ENCODE results near the gene PTPRO. TPM values are rescaled to one million over a fixed set of nuclear protein-coding genes. Genes with fewer than 3 reads are reported as not detected.
A peak's percentile ranks its signal among the peaks of the same experiment; 100 is the strongest.

Gene PTPRO
- polyA plus RNA-seq, 1 of the 3 experiments (the other 2 are of a cell fraction) = 1.4 TPM

GRCh38 chr12:15599266-15600037, 277.1 kb downstream of the PTPRO start (continued):
- TF ChIP-seq USF2 (IDR thresholded peaks at IDR 0.05; ENCODE audit: borderline replicate concordance, low read depth, low read length) (no peak), SMC3 (IDR thresholded peaks at IDR 0.05; ENCODE audit: low read depth, low read length) (no peak), YY1 (IDR thresholded peaks at IDR 0.05; ENCODE audit: low read depth) (no peak), TEAD4 (IDR thresholded peaks at IDR 0.05; ENCODE audit: borderline replicate concordance, insufficient read depth) (peak; percentile 41; the same call in 1 of the 2 replicates), EZH2phosphoT487 (IDR thresholded peaks at IDR 0.05; ENCODE audit: borderline replicate concordance, low read depth) (no peak), TCF12 (IDR thresholded peaks at IDR 0.05) (peak; percentile 69), NFIC (IDR thresholded peaks at IDR 0.05; ENCODE audit: borderline replicate concordance) (peak; percentile 95), RAD21 (IDR thresholded peaks at IDR 0.05; ENCODE audit: low read length) (no peak), FOSL2 (IDR thresholded peaks at IDR 0.05; ENCODE audit: borderline replicate concordance, low read depth) (no peak)
- TF ChIP-seq, protein P1, sequence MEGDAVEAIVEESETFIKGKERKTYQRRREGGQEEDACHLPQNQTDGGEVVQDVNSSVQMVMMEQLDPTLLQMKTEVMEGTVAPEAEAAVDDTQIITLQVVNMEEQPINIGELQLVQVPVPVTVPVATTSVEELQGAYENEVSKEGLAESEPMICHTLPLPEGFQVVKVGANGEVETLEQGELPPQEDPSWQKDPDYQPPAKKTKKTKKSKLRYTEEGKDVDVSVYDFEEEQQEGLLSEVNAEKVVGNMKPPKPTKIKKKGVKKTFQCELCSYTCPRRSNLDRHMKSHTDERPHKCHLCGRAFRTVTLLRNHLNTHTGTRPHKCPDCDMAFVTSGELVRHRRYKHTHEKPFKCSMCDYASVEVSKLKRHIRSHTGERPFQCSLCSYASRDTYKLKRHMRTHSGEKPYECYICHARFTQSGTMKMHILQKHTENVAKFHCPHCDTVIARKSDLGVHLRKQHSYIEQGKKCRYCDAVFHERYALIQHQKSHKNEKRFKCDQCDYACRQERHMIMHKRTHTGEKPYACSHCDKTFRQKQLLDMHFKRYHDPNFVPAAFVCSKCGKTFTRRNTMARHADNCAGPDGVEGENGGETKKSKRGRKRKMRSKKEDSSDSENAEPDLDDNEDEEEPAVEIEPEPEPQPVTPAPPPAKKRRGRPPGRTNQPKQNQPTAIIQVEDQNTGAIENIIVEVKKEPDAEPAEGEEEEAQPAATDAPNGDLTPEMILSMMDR (IDR thresholded peaks at IDR 0.05) = no peak

DNA sequence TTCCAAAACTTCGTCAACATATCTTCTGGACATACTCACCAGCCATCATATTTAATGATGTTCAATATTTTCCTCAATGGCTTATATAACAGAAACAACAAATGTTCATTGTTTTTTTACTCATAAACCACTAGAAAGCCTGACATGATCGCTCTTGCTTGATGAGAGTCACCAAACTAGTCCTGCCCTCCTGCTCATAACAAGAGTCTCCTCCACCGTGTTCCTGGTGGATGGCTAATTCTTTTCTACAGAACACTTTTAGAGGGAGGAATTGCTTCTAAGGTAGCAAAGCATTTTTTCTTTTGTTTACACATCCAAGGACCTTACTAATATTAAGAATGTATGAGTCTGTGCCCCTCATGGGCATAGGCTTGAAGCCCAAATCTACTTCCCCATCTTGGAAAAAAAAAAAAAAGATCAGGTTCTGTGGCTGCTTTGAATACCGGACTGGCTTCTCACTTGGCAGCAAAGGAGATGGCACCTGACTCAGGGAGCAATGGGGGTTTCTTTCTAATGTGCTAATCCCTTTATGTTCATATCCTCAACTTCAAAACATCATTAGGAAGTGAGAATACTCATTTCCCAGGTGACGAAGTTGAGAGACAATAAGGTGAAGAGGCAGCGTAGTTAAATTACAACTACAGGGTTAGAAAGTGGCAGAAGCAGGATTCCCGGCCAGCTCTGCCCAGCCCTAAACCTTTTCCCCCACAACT, 278.1 kb downstream of the PTPRO start:
- Histone ChIP-seq H3K9me2 (no peaks in the 10 kb centered on the region), H3K27me3 (ENCODE audit: insufficient read depth) (no peaks in the 10 kb centered on the region), H3K9me3 (no peaks in the 10 kb centered on the region), H3K27ac (ENCODE audit: low read depth in 2 of 2, low read length in 1 of 2) (no peak overlapping the region; a peak in 1 of 4 replicates), H3K4me1 (ENCODE audit: control insufficient read depth in 1 of 2, insufficient read depth in 2 of 2, low read depth in 1 of 2, low read length in 1 of 2) (peaks cover 0 to 5% of the 10 kb centered on the region in 2 experiments; a peak in 1 of 4 replicates), H3K36me3 (replicated peaks in 1 of 2; ENCODE audit: control insufficient read depth in 1 of 2, insufficient read depth in 2 of 2, low read length in 1 of 2) (no peaks in the 10 kb centered on the region), H2AFZ (ENCODE audit: low read depth) (no peak overlapping the region), H4K20me1 (ENCODE audit: insufficient read depth) (no peaks in the 10 kb centered on the region), H3K79me2 (ENCODE audit: insufficient read depth) (no peaks in the 10 kb centered on the region), H3K4me3 (ENCODE audit: low read depth in 2 of 2, low read length in 1 of 2) (no peak overlapping the region), H3K4me2 (no peak overlapping the region), H3K9ac (no peak overlapping the region), H3F3A (replicated peaks; ENCODE audit: insufficient read depth) (peaks cover 6% of the 10 kb centered on the region)
- no peak for TF ChIP-seq GATA2 (CRISPR knock-in tag; IDR thresholded peaks at IDR 0.05)
- no peak for TF ChIP-seq FOSL2 (IDR thresholded peaks at IDR 0.05; ENCODE audit: borderline replicate concordance, low read depth)
- TF ChIP-seq RXRA (IDR thresholded peaks at IDR 0.05; ENCODE audit: borderline replicate concordance, low read depth) = no peak
- TF ChIP-seq IRF3 (IDR thresholded peaks at IDR 0.05; ENCODE audit: low read depth, low read length) = no peak
- no peak for TF ChIP-seq USF2 (IDR thresholded peaks at IDR 0.05; ENCODE audit: borderline replicate concordance, low read depth, low read length)
- ChIA-PET POLR2A (no interaction called here), CTCF (no interaction called here)
- no peak for DNase-seq
- 95% methylated on average over 7 of the region's 7 CpGs for WGBS (ENCODE audit: low lambda C conversion rate)

Data from SK-N-SH (cell line).